ENCODE data around the gene UBN1.

The UBN1 gene

GRCh38 chr16:4826526-4826925, 20.8 kb upstream of the UBN1 start:
- no peak for DNase-seq

GRCh38 chr16:4826980-4827379, 20.3 kb upstream of the UBN1 start:
- DNase-seq = no peak

- no peak for DNase-seq
These were observed 18.5 kb upstream of the UBN1 start for GRCh38 chr16:4828567-4829321.

DNA sequence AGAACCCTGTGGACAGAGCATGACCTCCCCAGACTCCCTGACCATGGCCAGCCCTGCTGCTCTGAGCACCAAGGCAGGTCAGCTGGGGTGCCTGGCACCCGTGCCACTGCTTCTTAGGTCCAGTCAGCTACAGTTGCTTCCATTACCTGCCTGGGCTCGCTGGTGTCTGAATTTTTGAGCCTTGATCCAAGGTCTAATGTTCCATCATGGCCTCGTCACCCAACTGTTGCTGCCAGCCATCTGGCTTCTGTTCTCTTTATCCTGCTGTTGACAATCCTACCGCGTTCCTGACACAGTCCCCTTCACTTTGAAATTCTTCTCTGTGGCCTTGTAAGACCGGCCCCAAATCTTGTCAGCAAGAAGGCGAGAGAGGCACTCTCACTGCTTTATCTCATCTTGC, 16.9 kb upstream of the UBN1 start:
- DNase-seq = no peak

DNA sequence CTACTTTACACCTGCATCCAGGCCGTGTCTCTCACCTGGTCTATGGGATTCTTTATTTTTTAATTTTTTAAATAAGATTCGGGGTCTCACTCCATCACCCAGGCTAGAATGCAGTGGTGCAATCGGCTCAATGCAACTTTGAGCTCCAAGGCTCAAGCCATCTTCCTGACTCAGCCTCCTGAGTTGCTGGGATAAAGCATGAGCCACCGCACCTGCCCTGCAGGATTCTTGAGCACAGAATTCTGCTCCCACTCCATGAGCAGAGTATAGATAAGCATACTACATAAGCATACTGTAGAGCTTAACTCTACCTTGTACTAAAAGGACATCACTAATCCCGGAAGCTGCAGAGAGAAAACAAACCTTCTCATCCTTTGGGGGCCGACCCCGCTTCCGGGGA, 15.7 kb upstream of the UBN1 start:
- no peak for DNase-seq

DNA sequence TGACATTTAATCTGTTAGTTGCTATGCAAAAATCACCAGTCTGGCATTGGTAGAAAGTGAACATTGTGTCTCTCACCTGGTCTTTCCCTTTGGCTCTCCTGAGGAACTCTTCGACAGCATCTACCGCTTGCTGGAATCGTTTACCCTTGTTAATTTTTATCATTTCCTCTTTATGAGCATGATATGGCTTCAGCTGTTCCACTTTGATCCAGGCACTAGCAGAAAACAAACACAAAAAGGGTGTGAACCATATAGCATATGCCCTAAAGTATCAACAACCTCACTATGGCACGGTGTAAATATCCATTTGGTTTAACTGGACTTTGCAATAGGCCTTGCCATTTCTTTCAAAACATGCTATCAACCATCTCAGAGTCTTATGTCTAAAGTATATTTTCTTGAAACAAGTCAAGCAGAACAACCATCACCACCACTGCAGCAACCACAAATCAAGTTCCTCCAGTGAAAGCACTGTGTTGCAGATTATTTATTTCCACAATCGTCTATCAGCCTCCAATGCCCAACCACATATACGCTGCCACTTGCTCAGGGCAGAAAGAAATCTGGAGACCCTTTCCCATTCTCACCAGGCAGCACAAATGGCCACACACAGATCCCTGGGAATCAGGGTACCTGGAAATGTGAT, 14.5 kb upstream of the UBN1 start:
- DNase-seq = no peak

GRCh38 chr16:4833584-4833983, 13.7 kb upstream of the UBN1 start:
- DNase-seq = no peak

- no peak for DNase-seq
These were observed 10.6 kb upstream of the UBN1 start for GRCh38 chr16:4836727-4837126.

- DNase-seq = no peak
These were observed 9.4 kb upstream of the UBN1 start for GRCh38 chr16:4837733-4838501.

DNA sequence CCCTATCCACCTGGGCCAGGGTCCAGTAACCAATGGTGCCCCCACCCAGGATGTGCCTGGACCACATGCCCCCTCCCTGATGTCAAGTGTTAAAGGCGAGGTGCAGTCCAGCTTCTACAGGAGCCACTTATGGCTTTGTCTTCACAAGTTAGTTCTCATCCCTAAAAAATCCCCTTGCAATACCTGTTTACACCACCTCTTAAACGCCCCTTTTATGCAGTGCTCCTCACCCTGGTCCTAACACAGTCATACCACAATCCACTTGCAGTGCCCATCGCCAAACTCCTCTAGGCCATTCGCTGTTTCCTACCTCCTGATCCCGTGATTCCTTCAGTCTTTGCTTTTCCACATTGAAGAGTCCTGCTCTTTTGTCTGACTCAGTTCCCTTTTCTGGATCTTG, 7.3 kb upstream of the UBN1 start:
- no peak for DNase-seq

DNA sequence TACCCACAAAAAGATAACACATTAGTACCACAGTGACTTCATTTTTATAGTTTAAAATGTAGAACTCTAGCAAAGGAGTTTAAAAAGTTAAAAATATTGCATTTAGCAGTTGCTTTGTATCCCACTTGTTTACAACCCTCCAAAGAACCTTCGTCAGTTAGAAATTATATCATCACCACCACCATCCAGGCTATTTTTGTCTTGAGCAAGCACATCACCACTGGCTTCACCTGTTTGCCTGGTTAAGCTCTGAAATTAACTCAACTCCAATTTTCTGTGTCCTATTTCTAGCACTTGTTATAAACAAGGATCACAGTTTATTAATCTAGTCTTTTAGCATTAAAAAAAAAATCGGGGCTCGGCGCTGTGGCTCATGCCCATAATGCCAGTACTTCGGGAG, 6.3 kb upstream of the UBN1 start:
- DNase-seq = no peak

DNA sequence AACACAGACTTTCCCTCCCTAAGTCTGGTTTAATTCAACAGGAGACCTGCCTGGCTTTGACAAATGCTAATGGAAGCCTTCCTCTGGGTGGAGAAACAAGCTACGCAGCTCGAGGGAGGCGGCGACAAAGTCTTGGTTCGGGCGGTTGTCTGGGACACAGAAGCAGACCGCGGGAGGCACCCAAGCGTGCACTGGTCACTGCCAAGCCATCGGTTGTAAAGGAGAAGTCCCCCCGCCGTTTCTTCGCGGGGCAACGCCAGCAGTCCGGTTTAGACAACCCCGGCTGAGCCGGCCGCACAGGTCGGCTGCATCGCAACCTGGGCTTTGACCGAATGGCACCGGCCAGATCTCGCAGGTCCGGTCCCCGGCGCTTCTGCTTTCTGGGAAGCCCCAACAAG, 779 bp upstream of the UBN1 start:
- peak; percentile 3 to 4 for DNase-seq

GRCh38 chr16:4847774-4848587, 700 bp downstream of the UBN1 start:
- DNase-seq = peak; percentile 22 to 25

DNA sequence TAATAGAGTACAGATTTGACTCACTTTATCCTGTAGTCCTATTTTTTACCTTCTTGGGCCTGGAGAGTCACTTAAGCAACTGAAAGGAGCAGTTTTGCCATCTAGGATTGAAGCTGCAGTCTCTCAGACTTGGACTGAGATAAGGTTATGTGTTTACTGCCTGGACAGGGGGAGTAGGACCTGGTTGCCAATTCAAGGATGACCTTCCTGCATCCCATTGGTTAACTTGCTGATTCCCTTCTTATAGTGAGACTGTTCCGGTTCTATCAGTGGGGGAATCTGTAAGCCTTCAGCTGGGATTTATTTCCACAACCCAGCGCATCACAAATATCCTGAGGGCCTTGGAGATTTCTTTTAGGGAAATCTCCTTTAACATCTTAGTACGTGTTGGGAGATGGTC, 2.9 kb downstream of the UBN1 start:
- DNase-seq = no peak

- no peak for DNase-seq
These were observed 5.1 kb downstream of the UBN1 start for GRCh38 chr16:4852221-4852872.

DNA sequence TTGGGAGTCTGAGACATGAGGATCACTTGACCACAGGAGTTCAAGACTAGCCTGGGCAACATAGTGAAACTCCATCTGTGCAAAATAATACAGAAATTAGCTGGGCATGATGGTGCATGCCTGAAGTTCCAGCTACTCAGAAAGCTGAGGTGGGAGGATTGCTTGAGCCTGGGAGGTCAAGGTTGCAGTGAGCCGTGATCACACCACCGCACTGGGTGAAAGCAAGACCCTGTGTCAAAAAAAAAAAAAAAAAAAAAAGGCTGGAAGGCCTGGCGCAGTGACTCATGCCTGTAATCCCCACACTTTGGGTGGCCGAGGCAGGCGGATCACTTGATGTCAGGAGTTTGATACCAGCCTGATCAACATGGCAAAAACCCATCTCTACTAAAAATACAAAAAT, 8.1 kb downstream of the UBN1 start:
- DNase-seq = no peak

DNA sequence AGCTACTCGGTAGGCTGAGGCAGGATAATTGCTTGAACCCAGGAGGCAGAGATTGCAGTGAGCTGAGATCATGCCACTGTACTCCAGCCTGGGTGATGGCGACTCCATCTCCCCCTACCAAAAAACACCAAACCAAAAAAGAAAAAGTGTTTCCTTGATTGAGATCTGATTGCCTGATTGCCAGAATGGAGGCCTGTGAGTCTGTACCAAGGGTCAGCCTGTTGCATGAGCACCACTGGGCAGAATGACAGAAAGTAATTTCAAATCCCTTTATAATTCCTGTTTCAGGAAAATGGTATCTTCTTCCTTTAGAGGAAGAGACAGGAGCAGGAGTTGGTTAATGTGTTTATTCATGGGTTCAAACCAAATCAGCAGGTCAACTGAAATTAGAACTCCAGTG, 8.5 kb downstream of the UBN1 start:
- no peak for DNase-seq

DNA sequence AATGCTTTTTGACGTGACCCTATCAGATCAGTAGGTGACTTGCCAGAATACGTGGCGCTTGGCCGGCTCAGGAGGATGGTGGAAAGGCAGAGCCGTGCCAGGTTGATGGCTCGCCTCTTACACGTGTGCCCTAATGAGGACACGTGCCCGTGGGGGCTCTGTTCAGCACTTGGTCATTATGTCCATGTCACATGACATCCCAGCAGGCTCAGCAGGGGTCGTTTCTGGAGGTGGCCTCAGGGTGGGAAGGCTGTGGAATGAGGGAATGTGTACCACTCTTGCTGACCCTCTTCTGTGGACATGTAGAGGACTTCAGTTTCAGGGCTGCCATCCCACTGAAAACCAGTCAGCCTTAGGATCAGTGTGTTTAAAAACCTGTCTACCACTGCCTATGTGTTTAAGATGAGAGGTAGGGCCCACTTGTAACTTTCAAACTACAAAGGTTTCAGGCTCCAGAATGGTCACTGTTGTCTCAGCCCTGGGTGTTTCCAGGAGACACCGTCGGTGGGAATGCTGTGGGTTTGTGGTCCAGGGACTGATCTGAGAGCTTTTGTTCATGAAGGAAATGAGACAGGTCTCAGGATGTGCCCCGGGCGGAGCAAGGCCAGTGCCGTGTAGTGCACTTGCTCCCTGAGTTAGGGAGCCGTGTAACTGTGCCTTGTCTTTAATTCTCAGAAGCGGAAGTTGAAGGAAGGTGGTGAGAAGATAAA, 12.1 kb downstream of the UBN1 start:
- DNase-seq = no peak

- no peak for DNase-seq
These were observed 12.6 kb downstream of the UBN1 start for GRCh38 chr16:4859900-4860255.

- DNase-seq = no peak
These were observed 13.6 kb downstream of the UBN1 start for GRCh38 chr16:4860727-4861342.

DNA sequence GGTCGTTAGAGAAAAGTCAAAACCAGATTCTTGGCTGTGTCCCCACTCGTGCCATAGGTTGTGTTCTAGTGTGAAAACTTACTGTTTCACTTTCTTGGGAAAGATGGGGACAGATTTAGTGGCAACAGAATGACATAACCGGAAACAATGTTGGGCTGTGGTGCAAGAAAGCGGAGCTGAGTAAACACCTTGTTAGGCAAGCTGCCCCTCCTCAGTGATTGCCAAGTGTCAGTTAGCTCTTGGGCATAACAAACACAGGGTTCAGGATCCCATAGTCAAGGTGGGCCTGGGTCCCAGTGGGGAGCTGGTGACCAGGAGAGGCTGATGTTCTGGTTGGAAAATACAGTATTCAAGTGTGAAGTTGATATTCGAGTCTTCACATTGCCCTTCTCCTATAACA, 15.4 kb downstream of the UBN1 start:
- no peak for DNase-seq

GRCh38 chr16:4864728-4865127, 17.4 kb downstream of the UBN1 start:
- DNase-seq = no peak
